MCF 10A (cell line): ENCODE measurements around the gene ZFHX3. TPM values are rescaled to one million over a fixed set of nuclear protein-coding genes. Genes with fewer than 3 reads are reported as not detected.

Experiments
- BruUV-seq: library from RNA; stranded (reverse); fragments of 400-500 nt; replicated peaks from 2 replicates; lab custom pipeline; 2021; lab: Mats Ljungman, UMichigan
- CTCF ChIA-PET: fragments of 300-600 bp; sonication (Branson Sonifier 250); formaldehyde crosslinking; extraction: SDS; loops from one replicate; lab custom pipeline; 2021; ENCODE audit warnings: antibody characterized with exemption, inconsistent platforms; lab: Yijun Ruan, JAX
- POLR2A ChIA-PET: fragments of 300-600, 350-650 bp; sonication (Branson Sonifier 250); formaldehyde crosslinking; extraction: SDS; loops from one replicate; lab custom pipeline; 2020; ENCODE audit warnings: antibody characterized with exemption, inconsistent platforms; lab: Yijun Ruan, JAX
- DNase-seq: peaks from one replicate; pipeline ENCODE4 v3.0.0-alpha.2; 2018; ENCODE audit not compliant: unreplicated experiment
- H3K27ac Mint-ChIP-seq: one replicate; pipeline ENCODE4 v1.8.0; 2022; ENCODE audit warnings: mild to moderate bottlenecking, low read depth, mixed read lengths; ENCODE audit not compliant: unreplicated experiment
- H3K27me3 Mint-ChIP-seq: one replicate; pipeline ENCODE4 v1.8.0; 2022; ENCODE audit warnings: mixed read lengths; ENCODE audit not compliant: insufficient read depth, unreplicated experiment
- H3K36me3 Mint-ChIP-seq: one replicate; pipeline ENCODE4 v1.8.0; 2022; ENCODE audit warnings: mild to moderate bottlenecking, moderate library complexity, mixed read lengths; ENCODE audit not compliant: insufficient read depth, unreplicated experiment
- H3K4me1 Mint-ChIP-seq: one replicate; pipeline ENCODE4 v1.8.0; 2022; ENCODE audit warnings: mixed read lengths; ENCODE audit not compliant: insufficient read depth, unreplicated experiment
- H3K4me3 Mint-ChIP-seq: one replicate; pipeline ENCODE4 v1.8.0; 2022; ENCODE audit warnings: mild to moderate bottlenecking, moderate library complexity, mixed read lengths; ENCODE audit not compliant: unreplicated experiment
- H3K9me3 Mint-ChIP-seq: one replicate; pipeline ENCODE4 v1.8.0; 2022; ENCODE audit warnings: mixed read lengths; ENCODE audit not compliant: unreplicated experiment
- CTCF ChIP-seq: fragments of 200-600 bp; IDR thresholded peaks from one replicate; pipeline ENCODE4 v1.8.0; 2022; ENCODE audit warnings: antibody characterized with exemption, mild to moderate bottlenecking; ENCODE audit not compliant: unreplicated experiment
- intact Hi-C: fragments of 100-400 bp; cut with micrococcal nuclease; formaldehyde crosslinking; loops from 2 replicates; pipeline ENCODE4 v1.14.1; 2022
- total RNA-seq: library from RNA; stranded (reverse); gene quantifications from 2 replicates; pipeline ENCODE4 v1.2.3, GENCODE V29; 2022

ZFHX3 gene
- total RNA-seq, 1 experiment from 2014 or later: 27.4 TPM

- CTCF ChIA-PET: interaction anchor here (0.5 to 1.4 kb wide), 2 partner anchors 14 to 797 kb away, joined by 3 read pairs; no protein-coding TSS in a partner anchor
- H3K27me3 Mint-ChIP-seq: no peaks in the 10 kb centered on the region
Measured at GRCh38 chr16:72924927-72925630, 122.8 kb downstream of the ZFHX3 start.

GRCh38 chr16:72924537-72924926 is 123.4 kb downstream of the ZFHX3 start:
- Mint-ChIP-seq H3K4me3 (no peak overlapping the region), H3K36me3 (peaks cover 6% of the 10 kb centered on the region), H3K27ac (no peak overlapping the region), H3K27me3 (no peaks in the 10 kb centered on the region), H3K4me1 (peaks cover 9% of the 10 kb centered on the region), H3K9me3 (no peaks in the 10 kb centered on the region)
- ChIA-PET CTCF (interaction anchor here (0.8 to 1.4 kb wide), 2 partner anchors 15 to 76 kb away, joined by 3 read pairs; no protein-coding TSS in a partner anchor), POLR2A (no interaction called here)
- no peak for DNase-seq
- BruUV-seq: no TSS peak
- intact Hi-C loops: no loop called here
- TF ChIP-seq CTCF: no peak

More at GRCh38 chr16:72924927-72925630, 122.8 kb downstream of the ZFHX3 start:
- no peak for DNase-seq
- no peak overlapping the region for H3K4me3 Mint-ChIP-seq
- H3K36me3 Mint-ChIP-seq: peaks cover 6% of the 10 kb centered on the region
- no TSS peak for BruUV-seq
- H3K4me1 Mint-ChIP-seq: peaks cover 9% of the 10 kb centered on the region
- POLR2A ChIA-PET: no interaction called here
- intact Hi-C loops: no loop called here
- no peaks in the 10 kb centered on the region for H3K9me3 Mint-ChIP-seq
- H3K27ac Mint-ChIP-seq: no peak overlapping the region
- TF ChIP-seq CTCF: no peak

- POLR2A ChIA-PET: interaction anchor here (0.6 kb wide), 1 partner anchor 420 kb away, joined by 3 read pairs; no protein-coding TSS in a partner anchor
- Mint-ChIP-seq H3K9me3 (no peaks in the 10 kb centered on the region), H3K36me3 (peaks cover 6% of the 10 kb centered on the region), H3K27ac (no peak overlapping the region), H3K4me1 (peaks cover 9% of the 10 kb centered on the region), H3K4me3 (no peak overlapping the region), H3K27me3 (no peaks in the 10 kb centered on the region)
- BruUV-seq: no TSS peak
- intact Hi-C loops: no loop called here
- no peak for TF ChIP-seq CTCF
- DNase-seq: no peak
- CTCF ChIA-PET: interaction anchor here (0.6 to 0.8 kb wide), 2 partner anchors 75 to 420 kb away, joined by 3 to 4 read pairs; no protein-coding TSS in a partner anchor
Measured at GRCh38 chr16:72923757-72924156, 124.2 kb downstream of the ZFHX3 start.

GRCh38 chr16:72922714-72923113 is 125.2 kb downstream of the ZFHX3 start:
- no peak for DNase-seq
- no peak overlapping the region for H3K4me3 Mint-ChIP-seq
- BruUV-seq: no TSS peak
- CTCF ChIA-PET: interaction anchor here (0.7 kb wide), 1 partner anchor 274 kb away, joined by 3 read pairs; no protein-coding TSS in a partner anchor
- POLR2A ChIA-PET: no interaction called here
- H3K4me1 Mint-ChIP-seq: peaks cover 8% of the 10 kb centered on the region
- H3K27me3 Mint-ChIP-seq: no peaks in the 10 kb centered on the region
- H3K9me3 Mint-ChIP-seq: no peaks in the 10 kb centered on the region
- TF ChIP-seq CTCF: no peak
- H3K27ac Mint-ChIP-seq: no peak overlapping the region
- intact Hi-C loops: no loop called here
- peaks cover 6% of the 10 kb centered on the region for H3K36me3 Mint-ChIP-seq
